ENCODE measurements around the gene MORN1. TPM values are rescaled to one million over a fixed set of nuclear protein-coding genes. Genes with fewer than 3 reads are reported as not detected.

MORN1 gene
- total RNA-seq, 1 donor from 2014 or later, result 18.4 TPM

DNA sequence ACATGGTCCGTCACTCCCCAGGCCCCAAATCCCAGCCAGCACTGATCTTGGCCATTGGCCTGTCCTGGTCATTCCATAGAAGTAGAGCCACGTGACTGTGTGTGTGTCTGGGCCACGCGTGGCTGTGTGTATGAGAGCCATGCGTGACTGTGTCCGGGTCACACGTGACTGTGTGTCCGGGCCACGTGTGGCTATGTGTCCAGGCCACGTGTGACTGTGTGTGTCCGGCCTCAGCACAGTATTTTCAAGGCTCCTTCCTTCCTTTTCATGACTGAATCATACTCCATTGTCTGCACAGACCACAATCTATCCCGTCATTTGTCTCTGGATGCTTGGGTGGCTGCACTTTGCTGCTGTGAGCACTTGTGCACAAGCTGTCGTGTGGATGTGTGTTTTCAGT, 95.8 kb downstream of the MORN1 start:
- TF ChIP-seq, protein P1, sequence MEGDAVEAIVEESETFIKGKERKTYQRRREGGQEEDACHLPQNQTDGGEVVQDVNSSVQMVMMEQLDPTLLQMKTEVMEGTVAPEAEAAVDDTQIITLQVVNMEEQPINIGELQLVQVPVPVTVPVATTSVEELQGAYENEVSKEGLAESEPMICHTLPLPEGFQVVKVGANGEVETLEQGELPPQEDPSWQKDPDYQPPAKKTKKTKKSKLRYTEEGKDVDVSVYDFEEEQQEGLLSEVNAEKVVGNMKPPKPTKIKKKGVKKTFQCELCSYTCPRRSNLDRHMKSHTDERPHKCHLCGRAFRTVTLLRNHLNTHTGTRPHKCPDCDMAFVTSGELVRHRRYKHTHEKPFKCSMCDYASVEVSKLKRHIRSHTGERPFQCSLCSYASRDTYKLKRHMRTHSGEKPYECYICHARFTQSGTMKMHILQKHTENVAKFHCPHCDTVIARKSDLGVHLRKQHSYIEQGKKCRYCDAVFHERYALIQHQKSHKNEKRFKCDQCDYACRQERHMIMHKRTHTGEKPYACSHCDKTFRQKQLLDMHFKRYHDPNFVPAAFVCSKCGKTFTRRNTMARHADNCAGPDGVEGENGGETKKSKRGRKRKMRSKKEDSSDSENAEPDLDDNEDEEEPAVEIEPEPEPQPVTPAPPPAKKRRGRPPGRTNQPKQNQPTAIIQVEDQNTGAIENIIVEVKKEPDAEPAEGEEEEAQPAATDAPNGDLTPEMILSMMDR (IDR thresholded peaks at IDR 0.05), result no peak
- Histone ChIP-seq H3K4me1 (peaks cover 42 to 75% of the 10 kb centered on the region in 2 donors), H3K27ac (peak overlapping the region in 1 of 2 donors; percentile 13), H3K36me3 (no peaks in the 10 kb centered on the region), H3K27me3 (no peaks in the 10 kb centered on the region), H3K9me3 (no peaks in the 10 kb centered on the region), H3K4me3 (no peak overlapping the region)
- intact Hi-C loops (cut with DNase I), result no loop called here
- DNase-seq (ENCODE audit: low spot score in 2 of 2), result no peak

DNA sequence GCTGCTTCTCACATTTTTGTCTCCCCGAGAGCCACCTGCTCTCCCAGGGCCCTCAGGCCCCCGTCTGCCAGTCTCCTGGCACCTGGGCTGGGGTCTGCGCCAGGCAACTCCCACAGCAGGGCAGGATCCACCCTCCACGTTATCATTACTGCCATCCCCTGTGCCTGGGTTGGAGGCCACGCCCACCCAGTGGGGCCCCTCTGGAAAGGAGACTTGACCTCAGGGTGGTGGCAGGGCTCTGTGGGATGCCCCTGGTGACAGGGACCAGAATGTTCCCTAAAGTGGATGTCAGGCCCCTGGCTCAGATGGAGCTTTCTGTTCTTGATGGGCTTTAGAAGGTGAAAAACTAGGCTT, 96.7 kb downstream of the MORN1 start:
- H3K27ac ChIP-seq, result peak overlapping the region; percentile 66 to 78
- intact Hi-C loops (cut with DNase I), result no loop called here
- H3K4me3 ChIP-seq, result peak overlapping the region in 1 of 2 donors; percentile 11
- DNase-seq (ENCODE audit: low spot score in 2 of 2), result no peak
- no peaks in the 10 kb centered on the region for H3K36me3 ChIP-seq
- TF ChIP-seq, protein P1 (IDR thresholded peaks at IDR 0.05), result no peak
- H3K9me3 ChIP-seq, result no peaks in the 10 kb centered on the region
- H3K27me3 ChIP-seq, result no peaks in the 10 kb centered on the region
- peaks cover 42 to 75% of the 10 kb centered on the region in 2 donors for H3K4me1 ChIP-seq

DNA sequence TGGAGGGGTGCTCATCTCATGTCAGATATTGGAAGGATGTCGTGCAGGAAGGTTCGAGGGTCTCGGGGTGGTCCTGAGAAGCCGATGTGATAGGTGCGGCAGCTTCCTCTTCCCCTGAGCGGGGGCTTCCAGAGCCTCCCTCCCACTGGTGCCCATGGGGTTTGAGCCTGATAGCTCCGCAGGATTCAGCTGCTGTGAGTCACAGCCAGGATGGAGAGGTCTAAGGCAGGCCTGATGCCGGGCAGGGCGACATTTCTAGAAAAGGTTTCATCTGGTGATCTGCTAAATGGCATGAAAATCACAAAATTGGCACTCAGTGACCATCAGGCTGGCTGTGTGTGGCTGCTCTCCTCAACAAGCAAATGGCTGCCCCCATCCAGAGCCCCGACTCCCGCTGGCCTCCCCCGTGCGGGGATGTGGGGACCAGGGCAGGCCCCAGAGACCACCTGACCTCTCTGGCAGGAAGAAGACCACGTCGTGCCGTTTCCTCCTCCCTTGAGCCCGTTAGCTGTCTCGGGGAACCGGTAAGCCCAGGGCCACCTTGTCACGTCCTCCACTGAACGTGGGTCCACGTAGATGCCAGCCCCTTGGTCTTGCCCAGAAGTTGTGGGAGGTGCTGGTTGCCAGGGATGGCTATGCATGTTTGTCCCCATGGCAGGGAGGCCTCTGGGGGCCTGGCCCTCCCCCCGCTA, 97.2 kb downstream of the MORN1 start:
- no peaks in the 10 kb centered on the region for H3K36me3 ChIP-seq
- no peaks in the 10 kb centered on the region for H3K27me3 ChIP-seq
- peaks cover 39 to 75% of the 10 kb centered on the region in 2 donors for H3K4me1 ChIP-seq
- intact Hi-C loops (cut with DNase I), result no loop called here
- no peaks in the 10 kb centered on the region for H3K9me3 ChIP-seq
- peak overlapping the region in 1 of 2 donors; percentile 11 for H3K4me3 ChIP-seq
- TF ChIP-seq, protein P1 (IDR thresholded peaks at IDR 0.05), result no peak
- DNase-seq (ENCODE audit: low spot score in 2 of 2), result no peak
- peak overlapping the region; percentile 66 to 78 for H3K27ac ChIP-seq

DNA sequence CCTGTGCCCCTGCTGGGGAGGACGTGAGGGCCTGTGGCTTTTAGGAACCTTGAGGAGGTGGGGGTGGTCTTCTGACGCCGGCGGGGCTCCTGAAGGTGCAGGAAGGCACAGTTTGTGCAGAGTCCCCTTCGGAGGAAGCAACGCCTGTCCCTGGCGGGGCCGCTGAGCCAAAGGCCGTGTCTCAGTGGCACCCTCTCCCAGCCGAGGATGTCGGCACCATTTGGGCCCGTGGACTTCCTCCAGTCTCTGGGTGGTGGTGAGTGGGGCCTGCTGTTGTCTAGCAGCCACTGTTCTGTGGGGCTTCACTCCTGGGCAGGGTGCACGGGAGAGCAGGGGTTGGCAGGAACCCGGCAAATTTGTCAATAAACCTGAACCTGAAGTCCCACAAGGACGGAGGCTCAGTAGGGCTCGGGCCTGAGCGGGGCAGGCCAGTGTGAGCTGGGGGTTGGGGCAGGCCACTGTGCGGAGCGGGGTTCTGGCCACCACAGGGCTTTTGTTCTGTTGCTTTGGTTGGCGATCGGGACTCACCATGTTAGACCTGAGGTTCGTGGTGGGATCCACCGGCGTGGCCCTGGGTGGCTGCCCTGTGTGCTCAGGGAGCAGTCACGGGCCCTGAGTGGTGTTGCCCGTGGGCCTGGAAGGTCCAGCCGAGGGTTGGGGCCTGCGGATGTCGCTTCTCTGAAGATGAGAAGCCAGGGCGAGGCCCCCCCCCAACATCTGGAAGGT, 98.5 kb downstream of the MORN1 start:
- DNase-seq (ENCODE audit: low spot score in 2 of 2), result no peak
- H3K36me3 ChIP-seq, result no peaks in the 10 kb centered on the region
- no peaks in the 10 kb centered on the region for H3K27me3 ChIP-seq
- H3K27ac ChIP-seq, result peak overlapping the region; percentile 86 to 89
- H3K4me1 ChIP-seq, result peaks cover 38 to 75% of the 10 kb centered on the region in 2 donors
- no peak overlapping the region for H3K4me3 ChIP-seq
- H3K9me3 ChIP-seq, result no peaks in the 10 kb centered on the region
- TF ChIP-seq, protein P1 (IDR thresholded peaks at IDR 0.05), result no peak
- intact Hi-C loops (cut with DNase I), result no loop called here

DNA sequence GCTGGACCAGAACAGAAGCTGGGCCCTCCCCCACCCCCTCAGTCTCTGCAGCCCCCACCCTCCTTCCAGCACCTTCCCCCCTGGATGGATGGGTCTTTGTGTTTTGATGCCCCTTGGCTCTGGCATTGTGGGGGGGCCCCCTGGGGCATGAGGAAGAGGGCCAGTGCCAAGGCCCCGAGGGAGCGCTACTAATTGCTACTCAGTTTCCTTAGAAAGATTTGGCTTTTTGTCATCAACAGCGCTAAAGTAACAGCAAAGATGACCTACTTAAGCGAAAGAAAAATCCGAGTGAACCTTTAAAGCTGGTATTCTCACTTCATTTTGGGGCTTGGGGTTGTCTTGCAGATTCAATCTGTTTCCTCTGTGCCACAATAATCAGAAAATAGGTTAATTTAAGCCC, 99.8 kb downstream of the MORN1 start:
- H3K4me1 ChIP-seq, result peaks cover 38 to 85% of the 10 kb centered on the region in 2 donors
- intact Hi-C loops (cut with DNase I), result no loop called here
- peak overlapping the region; percentile 86 to 89 for H3K27ac ChIP-seq
- TF ChIP-seq, protein P1 (IDR thresholded peaks at IDR 0.05), result no peak
- no peak for DNase-seq (ENCODE audit: low spot score in 2 of 2)
- H3K36me3 ChIP-seq, result no peaks in the 10 kb centered on the region
- no peaks in the 10 kb centered on the region for H3K9me3 ChIP-seq
- H3K27me3 ChIP-seq, result no peaks in the 10 kb centered on the region
- peak overlapping the region; percentile 37 to 50 for H3K4me3 ChIP-seq
